Hematopoietic multipotent progenitor cell treated with erythropoietin and hydrocortisone succinate and interleukin-3 and kit ligand, for 6 days (in vitro differentiated cells): ENCODE data around the gene ACTL10.

Experiments used
- DNase-seq: peaks from one replicate; pipeline ENCODE4 v3.0.0-alpha.2; 2015

The ACTL10 gene

GRCh38 chr20:33650111-33650752 is 16.5 kb upstream of the ACTL10 start:
- DNase-seq: no peak

- DNase-seq: no peak
Measured at GRCh38 chr20:33650753-33651561, 15.8 kb upstream of the ACTL10 start.

GRCh38 chr20:33651562-33652048 is 15.1 kb upstream of the ACTL10 start:
- DNase-seq: peak; percentile 77

GRCh38 chr20:33653218-33653899 is 13.4 kb upstream of the ACTL10 start:
- DNase-seq: peak; percentile 76

GRCh38 chr20:33653900-33654596 is 12.7 kb upstream of the ACTL10 start:
- DNase-seq: no peak

- no peak for DNase-seq
Measured at GRCh38 chr20:33654680-33655161, 12.0 kb upstream of the ACTL10 start.

GRCh38 chr20:33655164-33655563 is 11.6 kb upstream of the ACTL10 start:
- DNase-seq: peak; percentile 29

GRCh38 chr20:33656010-33656782 is 10.5 kb upstream of the ACTL10 start:
- DNase-seq: no peak

GRCh38 chr20:33656783-33657703 is 9.7 kb upstream of the ACTL10 start:
- DNase-seq: no peak

- DNase-seq: no peak
Measured at GRCh38 chr20:33657704-33658095, 9.0 kb upstream of the ACTL10 start.

GRCh38 chr20:33658510-33658909 is 8.2 kb upstream of the ACTL10 start:
- no peak for DNase-seq

GRCh38 chr20:33658929-33659328 is 7.8 kb upstream of the ACTL10 start:
- DNase-seq: no peak

- DNase-seq: no peak
Measured at GRCh38 chr20:33659341-33660034, 7.3 kb upstream of the ACTL10 start.

- DNase-seq: no peak
Measured at GRCh38 chr20:33660035-33660684, 6.6 kb upstream of the ACTL10 start.

GRCh38 chr20:33660685-33661058 is 6.1 kb upstream of the ACTL10 start:
- DNase-seq: no peak

GRCh38 chr20:33662172-33662571 is 4.6 kb upstream of the ACTL10 start, which contains the start of gene C20orf144:
TSS of gene C20orf144 (plus strand) at chr20:33662327. CDS start at chr20:33662346, 19 bp downstream.
- DNase-seq: no peak

GRCh38 chr20:33663161-33664084 is 3.3 kb upstream of the ACTL10 start:
- DNase-seq: peak; percentile 91

- no peak for DNase-seq
Measured at GRCh38 chr20:33664085-33664761, 2.5 kb upstream of the ACTL10 start.
